MCF 10A (cell line): ENCODE data around the gene PDGFB. TPM values are rescaled to one million over a fixed set of nuclear protein-coding genes. Genes with fewer than 3 reads are reported as not detected.

Experiments used
- BruUV-seq: library from RNA; stranded (reverse); fragments of 400-500 nt; replicated peaks from 2 replicates; lab custom pipeline; 2021; lab: Mats Ljungman, UMichigan
- CTCF ChIA-PET: fragments of 300-600 bp; sonication (Branson Sonifier 250); formaldehyde crosslinking; extraction: SDS; loops from one replicate; lab custom pipeline; 2021; ENCODE audit warnings: antibody characterized with exemption, inconsistent platforms; lab: Yijun Ruan, JAX
- POLR2A ChIA-PET: fragments of 300-600, 350-650 bp; sonication (Branson Sonifier 250); formaldehyde crosslinking; extraction: SDS; loops from one replicate; lab custom pipeline; 2020; ENCODE audit warnings: antibody characterized with exemption, inconsistent platforms; lab: Yijun Ruan, JAX
- DNase-seq: peaks from one replicate; pipeline ENCODE4 v3.0.0-alpha.2; 2018; ENCODE audit not compliant: unreplicated experiment
- H3K27ac Mint-ChIP-seq: one replicate; pipeline ENCODE4 v1.8.0; 2022; ENCODE audit warnings: mild to moderate bottlenecking, low read depth, mixed read lengths; ENCODE audit not compliant: unreplicated experiment
- H3K27me3 Mint-ChIP-seq: one replicate; pipeline ENCODE4 v1.8.0; 2022; ENCODE audit warnings: mixed read lengths; ENCODE audit not compliant: insufficient read depth, unreplicated experiment
- H3K36me3 Mint-ChIP-seq: one replicate; pipeline ENCODE4 v1.8.0; 2022; ENCODE audit warnings: mild to moderate bottlenecking, moderate library complexity, mixed read lengths; ENCODE audit not compliant: insufficient read depth, unreplicated experiment
- H3K4me1 Mint-ChIP-seq: one replicate; pipeline ENCODE4 v1.8.0; 2022; ENCODE audit warnings: mixed read lengths; ENCODE audit not compliant: insufficient read depth, unreplicated experiment
- H3K4me3 Mint-ChIP-seq: one replicate; pipeline ENCODE4 v1.8.0; 2022; ENCODE audit warnings: mild to moderate bottlenecking, moderate library complexity, mixed read lengths; ENCODE audit not compliant: unreplicated experiment
- H3K9me3 Mint-ChIP-seq: one replicate; pipeline ENCODE4 v1.8.0; 2022; ENCODE audit warnings: mixed read lengths; ENCODE audit not compliant: unreplicated experiment
- intact Hi-C: fragments of 100-400 bp; cut with micrococcal nuclease; formaldehyde crosslinking; loops from 2 replicates; pipeline ENCODE4 v1.14.1; 2022
- total RNA-seq: library from RNA; stranded (reverse); gene quantifications from 2 replicates; pipeline ENCODE4 v1.2.3, GENCODE V29; 2022
- TF ChIP-seq, protein P1 (sequence below): fragments of 200-600 bp; IDR thresholded peaks from one replicate; pipeline ENCODE4 v1.8.0; 2022; ENCODE audit warnings: antibody characterized with exemption, mild to moderate bottlenecking; ENCODE audit not compliant: unreplicated experiment

Gene PDGFB
- total RNA-seq, 1 experiment from 2014 or later = 0.37 TPM

- CTCF ChIA-PET = interaction anchor here (0.6 kb wide), 1 partner anchor 33 kb away, joined by 3 read pairs; no protein-coding TSS in a partner anchor
- POLR2A ChIA-PET = no interaction called here
Observed at GRCh38 chr22:39204216-39204615, 40.6 kb downstream of the PDGFB start.

DNA sequence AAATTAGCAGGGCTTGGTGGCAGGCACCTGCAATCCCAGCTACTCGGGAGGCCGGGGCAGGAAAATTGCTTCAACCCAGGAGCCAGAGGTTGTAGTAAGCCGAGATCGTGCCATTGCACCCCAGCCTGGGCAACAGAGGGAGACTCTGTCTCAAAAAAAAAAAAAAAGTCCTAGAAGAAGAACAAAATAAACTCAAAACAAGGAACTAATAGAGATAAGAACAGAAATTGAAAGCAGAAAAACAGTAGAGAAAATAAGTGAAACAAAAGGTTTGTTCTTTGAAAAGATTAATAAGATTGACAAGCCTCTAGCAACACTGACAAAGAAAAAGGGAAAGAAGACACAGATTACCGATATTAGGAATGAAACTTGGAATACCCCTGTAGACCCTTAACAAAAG lies 47.2 kb downstream of the PDGFB start:
- intact Hi-C loops = no loop called here
- Mint-ChIP-seq H3K4me3 (no peak overlapping the region), H3K27ac (no peak overlapping the region), H3K4me1 (no peaks in the 10 kb centered on the region), H3K27me3 (no peaks in the 10 kb centered on the region), H3K36me3 (peaks cover 7% of the 10 kb centered on the region), H3K9me3 (no peaks in the 10 kb centered on the region)
- TF ChIP-seq, protein P1, sequence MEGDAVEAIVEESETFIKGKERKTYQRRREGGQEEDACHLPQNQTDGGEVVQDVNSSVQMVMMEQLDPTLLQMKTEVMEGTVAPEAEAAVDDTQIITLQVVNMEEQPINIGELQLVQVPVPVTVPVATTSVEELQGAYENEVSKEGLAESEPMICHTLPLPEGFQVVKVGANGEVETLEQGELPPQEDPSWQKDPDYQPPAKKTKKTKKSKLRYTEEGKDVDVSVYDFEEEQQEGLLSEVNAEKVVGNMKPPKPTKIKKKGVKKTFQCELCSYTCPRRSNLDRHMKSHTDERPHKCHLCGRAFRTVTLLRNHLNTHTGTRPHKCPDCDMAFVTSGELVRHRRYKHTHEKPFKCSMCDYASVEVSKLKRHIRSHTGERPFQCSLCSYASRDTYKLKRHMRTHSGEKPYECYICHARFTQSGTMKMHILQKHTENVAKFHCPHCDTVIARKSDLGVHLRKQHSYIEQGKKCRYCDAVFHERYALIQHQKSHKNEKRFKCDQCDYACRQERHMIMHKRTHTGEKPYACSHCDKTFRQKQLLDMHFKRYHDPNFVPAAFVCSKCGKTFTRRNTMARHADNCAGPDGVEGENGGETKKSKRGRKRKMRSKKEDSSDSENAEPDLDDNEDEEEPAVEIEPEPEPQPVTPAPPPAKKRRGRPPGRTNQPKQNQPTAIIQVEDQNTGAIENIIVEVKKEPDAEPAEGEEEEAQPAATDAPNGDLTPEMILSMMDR = no peak
- ChIA-PET POLR2A (interaction anchor here (1.3 kb wide), 1 partner anchor 14 kb away, joined by 3 read pairs; no protein-coding TSS in a partner anchor), CTCF (no interaction called here)
- no peak for DNase-seq
- no TSS peak for BruUV-seq

More at GRCh38 chr22:39204216-39204615, 40.6 kb downstream of the PDGFB start:
- no peak for DNase-seq
- H3K9me3 Mint-ChIP-seq = no peaks in the 10 kb centered on the region
- H3K27me3 Mint-ChIP-seq = no peaks in the 10 kb centered on the region
- H3K36me3 Mint-ChIP-seq = peaks cover 5% of the 10 kb centered on the region
- H3K27ac Mint-ChIP-seq = no peak overlapping the region
- TF ChIP-seq, protein P1 = no peak
- no TSS peak for BruUV-seq
- H3K4me1 Mint-ChIP-seq = peaks cover 31% of the 10 kb centered on the region
- no peak overlapping the region for H3K4me3 Mint-ChIP-seq
- intact Hi-C loops = no loop called here

DNA sequence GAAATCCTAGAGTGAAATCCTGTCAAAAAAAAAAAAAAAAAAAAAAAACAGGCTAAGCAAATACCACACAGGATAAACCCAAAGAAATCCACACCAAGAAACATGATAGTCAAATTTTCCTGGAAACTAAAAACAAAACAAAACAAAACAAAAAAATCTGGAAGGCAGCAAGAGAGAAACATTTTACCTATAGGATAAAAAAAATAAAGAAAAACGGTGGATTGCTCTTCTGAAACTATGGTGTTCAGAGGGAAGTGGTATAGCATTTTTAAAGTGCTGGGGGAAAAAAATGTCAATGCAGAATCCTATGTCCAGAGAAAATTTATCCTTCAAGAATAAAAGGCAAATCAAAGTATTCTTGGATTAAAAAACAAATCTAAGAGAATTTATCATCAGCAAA lies 50.7 kb downstream of the PDGFB start:
- intact Hi-C loops = no loop called here
- ChIA-PET POLR2A (no interaction called here), CTCF (no interaction called here)
- DNase-seq = no peak
- no TSS peak for BruUV-seq
- no peaks in the 10 kb centered on the region for H3K27me3 Mint-ChIP-seq
- no peaks in the 10 kb centered on the region for H3K9me3 Mint-ChIP-seq
- peaks cover 7% of the 10 kb centered on the region for H3K36me3 Mint-ChIP-seq
- H3K27ac Mint-ChIP-seq = no peak overlapping the region
- no peak overlapping the region for H3K4me3 Mint-ChIP-seq
- H3K4me1 Mint-ChIP-seq = no peaks in the 10 kb centered on the region
- TF ChIP-seq, protein P1 = no peak

- ChIA-PET POLR2A (no interaction called here), CTCF (no interaction called here)
- no peaks in the 10 kb centered on the region for H3K4me1 Mint-ChIP-seq
- H3K9me3 Mint-ChIP-seq = no peaks in the 10 kb centered on the region
- H3K27me3 Mint-ChIP-seq = no peaks in the 10 kb centered on the region
- intact Hi-C loops = no loop called here
- TF ChIP-seq, protein P1 = no peak
- H3K4me3 Mint-ChIP-seq = no peak overlapping the region
- DNase-seq = no peak
- peaks cover 7% of the 10 kb centered on the region for H3K36me3 Mint-ChIP-seq
- BruUV-seq = no TSS peak
- H3K27ac Mint-ChIP-seq = no peak overlapping the region
Observed at GRCh38 chr22:39188809-39189208, 56.0 kb downstream of the PDGFB start.
